PC-3 (cell line): Measurements from ENCODE around the gene KCTD10. TPM values are rescaled to one million over a fixed set of nuclear protein-coding genes. Genes with fewer than 3 reads are reported as not detected.

ENCODE experiments used
- ATAC-seq: fragments of 200-7000 bp; cut with Tn5 transposase; 2 replicates; pipeline ENCODE4 v1.9.1; 2020; ENCODE audit warnings: mild to moderate bottlenecking, moderate library complexity
- Bru-seq: library from RNA; stranded (reverse); fragments of 400-500 nt; gene quantifications from one replicate; lab custom pipeline; 2021; lab: Mats Ljungman, UMichigan
- BruChase-seq, 2 experiments: library from RNA; stranded (reverse); fragments of 400-500 nt; gene quantifications; one replicate each; lab custom pipeline; 2021; lab: Mats Ljungman, UMichigan
- BruUV-seq: library from RNA; stranded (reverse); fragments of 400-500 nt; replicated peaks from 2 replicates; lab custom pipeline; 2021; lab: Mats Ljungman, UMichigan
- CTCF ChIA-PET: fragments of 300-600 bp; sonication (Branson Sonifier 250); formaldehyde crosslinking; loops from one replicate; lab custom pipeline; 2022; ENCODE audit warnings: antibody characterized with exemption; lab: Charles Lee
- POLR2A ChIA-PET: fragments of 300-600 bp; sonication (Branson Sonifier 250); formaldehyde crosslinking; loops from one replicate; lab custom pipeline; 2022; ENCODE audit warnings: antibody characterized with exemption; ENCODE audit not compliant: unreplicated experiment; lab: Charles Lee
- DNase-seq: peaks from one replicate; pipeline ENCODE4 v3.0.0-alpha.2; 2015
- H2AFZ ChIP-seq: fragments of 300-600 bp; sonication (generic); 2 replicates; pipeline ENCODE4 v1.6.0; 2016; ENCODE audit warnings: antibody characterized with exemption, low read length
- H3F3A ChIP-seq: fragments of 300-600 bp; sonication (generic); one replicate; pipeline ENCODE4 v1.6.0; 2017; ENCODE audit warnings: antibody characterized with exemption, low read length, control low read depth, mild to moderate bottlenecking; ENCODE audit not compliant: unreplicated experiment
- H3K27ac ChIP-seq: fragments of 300-600 bp; sonication (generic); 2 replicates; pipeline ENCODE4 v1.5.1; 2016; ENCODE audit warnings: mild to moderate bottlenecking, low read length
- H3K27me3 ChIP-seq: fragments of 300-600 bp; sonication (generic); 2 replicates; pipeline ENCODE4 v1.6.1; 2016; ENCODE audit warnings: low read length, mixed read lengths
- H3K36me3 ChIP-seq: fragments of 300-600 bp; sonication (generic); 2 replicates; pipeline ENCODE4 v1.6.1; 2016; ENCODE audit warnings: low read depth, mixed run types, low read length, mixed read lengths
- H3K4me1 ChIP-seq: fragments of 300-600 bp; sonication (generic); 2 replicates; pipeline ENCODE4 v1.5.1; 2016; ENCODE audit warnings: low read length; ENCODE audit not compliant: insufficient read depth
- H3K4me2 ChIP-seq: fragments of 300-600 bp; sonication (generic); 2 replicates; pipeline ENCODE4 v1.6.0; 2016; ENCODE audit warnings: low read length
- H3K4me3 ChIP-seq: fragments of 300-600 bp; sonication (generic); 2 replicates; pipeline ENCODE4 v1.5.1; 2016; ENCODE audit warnings: mild to moderate bottlenecking, low read length, mixed read lengths
- H3K79me2 ChIP-seq: fragments of 300-600 bp; sonication (generic); 2 replicates; pipeline ENCODE4 v1.6.1; 2017; ENCODE audit warnings: low read length, mixed read lengths
- H3K9ac ChIP-seq: fragments of 300-600 bp; sonication (generic); 2 replicates; pipeline ENCODE4 v1.6.0; 2016; ENCODE audit warnings: mild to moderate bottlenecking, low read length
- H3K9me2 ChIP-seq: fragments of 300-600 bp; sonication (generic); replicated peaks from 2 replicates; pipeline ENCODE4 v1.6.1; 2016; ENCODE audit warnings: mixed run types, low read length, mixed read lengths
- H3K9me3 ChIP-seq: fragments of 300-600 bp; sonication (generic); 2 replicates; pipeline ENCODE4 v1.6.1; 2016; ENCODE audit warnings: low read length, mixed read lengths
- H4K20me1 ChIP-seq: fragments of 300-600 bp; sonication (generic); 2 replicates; pipeline ENCODE4 v1.6.1; 2016; ENCODE audit warnings: low read length, mixed read lengths
- EZH2 ChIP-seq: fragments of 300-600 bp; sonication (generic); IDR thresholded peaks from one replicate; pipeline ENCODE4 v1.6.1; 2017; ENCODE audit warnings: antibody characterized with exemption, mild to moderate bottlenecking, low read length; ENCODE audit not compliant: unreplicated experiment
- EZH2phosphoT487 ChIP-seq: fragments of 300-600 bp; sonication (generic); IDR thresholded peaks from 2 replicates; pipeline ENCODE4 v1.6.1; 2018; ENCODE audit warnings: mild to moderate bottlenecking, antibody characterized with exemption, low read length, borderline replicate concordance
- intact Hi-C: fragments of 100-400 bp; cut with micrococcal nuclease; formaldehyde crosslinking; loops from 2 replicates; pipeline ENCODE4 v1.9.0; 2023
- long read RNA-seq: library from polyadenylated mRNA; unstranded; transcript quantifications from one replicate; pipeline ENCODE4 v2.0.0, GENCODE V29; 2021; ENCODE audit not compliant: unreplicated experiment
- total RNA-seq: library from RNA; depleted of rRNA; stranded (reverse); fragments of >200 nt; gene quantifications from 2 replicates; pipeline ENCODE4 v1.2.3, GENCODE V29; 2014; rRNA removed
- TF ChIP-seq, protein P1 (sequence below): fragments of 300-600 bp; sonication (generic); conservative IDR thresholded peaks from 2 replicates; pipeline ENCODE4 v1.5.1; 2017; ENCODE audit warnings: antibody characterized with exemption, low read depth, mild to moderate bottlenecking, low read length

The KCTD10 gene, protein sequence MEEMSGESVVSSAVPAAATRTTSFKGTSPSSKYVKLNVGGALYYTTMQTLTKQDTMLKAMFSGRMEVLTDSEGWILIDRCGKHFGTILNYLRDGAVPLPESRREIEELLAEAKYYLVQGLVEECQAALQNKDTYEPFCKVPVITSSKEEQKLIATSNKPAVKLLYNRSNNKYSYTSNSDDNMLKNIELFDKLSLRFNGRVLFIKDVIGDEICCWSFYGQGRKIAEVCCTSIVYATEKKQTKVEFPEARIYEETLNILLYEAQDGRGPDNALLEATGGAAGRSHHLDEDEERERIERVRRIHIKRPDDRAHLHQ
- total RNA-seq (42.3 and 58.1 TPM in 2 replicates), Bru-seq, nascent RNA (percentile 87 among the genes with signal in this experiment), BruChase-seq, experiment 1, labeled RNA remaining after a 6-hour chase (percentile 86 among the genes with signal in this experiment), BruChase-seq, experiment 2, labeled RNA remaining after a 2-hour chase (percentile 91 among the genes with signal in this experiment)
- long read RNA-seq, full-length matches to known transcripts, result 19 of 62 reads
- long read RNA-seq, partial matches to known transcripts, result 1 of 62 reads
- long read RNA-seq, other reads (novel, unspliced or antisense), result 42 of 62 reads

DNA sequence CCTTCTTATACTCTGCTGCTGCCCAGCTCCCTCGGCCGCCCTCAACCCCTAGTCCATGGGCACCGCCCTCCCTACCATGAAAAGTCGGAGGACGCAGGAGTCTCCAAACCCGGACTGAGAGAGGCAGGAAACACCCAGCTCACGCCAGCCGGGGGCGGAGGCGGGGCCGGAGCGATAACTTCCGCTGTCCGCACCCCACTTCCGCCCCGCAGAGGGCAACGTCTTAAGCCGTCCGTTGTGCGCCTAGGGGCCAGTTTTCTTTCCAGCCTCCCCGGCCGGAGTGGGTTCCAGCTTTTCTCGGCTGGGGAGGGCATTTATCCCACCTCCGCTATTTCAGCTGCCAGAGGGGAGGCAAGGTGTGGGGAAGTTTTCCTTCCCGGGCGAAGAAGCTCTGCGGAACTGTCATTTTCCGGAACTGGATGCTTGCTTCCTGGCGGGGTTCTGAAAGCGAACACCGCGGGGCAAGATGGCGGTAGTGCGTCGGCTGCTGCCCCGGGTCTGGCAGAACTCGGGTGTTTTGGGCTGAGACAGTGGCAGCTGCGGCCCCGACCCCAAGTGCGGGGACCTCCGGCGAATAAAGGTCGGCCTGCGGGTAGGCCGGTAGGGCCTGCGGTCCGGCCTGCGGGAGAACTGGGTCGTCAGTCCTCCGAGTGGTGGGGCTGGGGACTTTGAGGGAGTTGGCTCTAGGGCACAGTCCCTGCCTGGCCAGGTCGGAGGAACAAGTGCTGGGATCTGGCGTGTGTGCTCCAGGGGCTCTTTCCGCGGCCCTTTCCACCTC is at the start of gene KCTD10, which contains the start of gene UBE3B:
Gene KCTD10, minus strand, starts transcription at position 116 of the 778 bp plus-strand sequence. Its CDS starts 38 bp downstream, at position 78.
Gene UBE3B, plus strand, starts transcription at position 450 of the 778 bp plus-strand sequence. CDS start 5,918 bp downstream, outside the sequence.
- Histone ChIP-seq H3K4me1 (peaks cover 20% of the 10 kb centered on the region), H3K27me3 (no peaks in the 10 kb centered on the region), H3K9ac (peak within 1 kb of the TSS; percentile 86), H4K20me1 (0 out of 2 replicates have a peak, but pooled peaks cover 3% of the 10 kb centered on the region), H3K9me2 (no peaks in the 10 kb centered on the region), H3K27ac (peak within 1 kb of the TSS; percentile 65), H3K79me2 (peaks cover 73% of the 10 kb centered on the region), H3K4me3 (peak within 1 kb of the TSS; percentile 90), H2AFZ (peak within 1 kb of the TSS; percentile 91), H3K4me2 (peak within 1 kb of the TSS; percentile 94), H3K36me3 (no peaks in the 10 kb centered on the region), H3F3A (no peaks in the 10 kb centered on the region), H3K9me3 (no peaks in the 10 kb centered on the region)
- TF ChIP-seq, protein P1, sequence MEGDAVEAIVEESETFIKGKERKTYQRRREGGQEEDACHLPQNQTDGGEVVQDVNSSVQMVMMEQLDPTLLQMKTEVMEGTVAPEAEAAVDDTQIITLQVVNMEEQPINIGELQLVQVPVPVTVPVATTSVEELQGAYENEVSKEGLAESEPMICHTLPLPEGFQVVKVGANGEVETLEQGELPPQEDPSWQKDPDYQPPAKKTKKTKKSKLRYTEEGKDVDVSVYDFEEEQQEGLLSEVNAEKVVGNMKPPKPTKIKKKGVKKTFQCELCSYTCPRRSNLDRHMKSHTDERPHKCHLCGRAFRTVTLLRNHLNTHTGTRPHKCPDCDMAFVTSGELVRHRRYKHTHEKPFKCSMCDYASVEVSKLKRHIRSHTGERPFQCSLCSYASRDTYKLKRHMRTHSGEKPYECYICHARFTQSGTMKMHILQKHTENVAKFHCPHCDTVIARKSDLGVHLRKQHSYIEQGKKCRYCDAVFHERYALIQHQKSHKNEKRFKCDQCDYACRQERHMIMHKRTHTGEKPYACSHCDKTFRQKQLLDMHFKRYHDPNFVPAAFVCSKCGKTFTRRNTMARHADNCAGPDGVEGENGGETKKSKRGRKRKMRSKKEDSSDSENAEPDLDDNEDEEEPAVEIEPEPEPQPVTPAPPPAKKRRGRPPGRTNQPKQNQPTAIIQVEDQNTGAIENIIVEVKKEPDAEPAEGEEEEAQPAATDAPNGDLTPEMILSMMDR, result no peak
- TF ChIP-seq EZH2, result no peak
- no peak for TF ChIP-seq EZH2phosphoT487
- ChIA-PET POLR2A (interaction anchor here (1.6 kb wide), 1 partner anchor 14 kb away, joined by 14 read pairs; no protein-coding TSS in a partner anchor), CTCF (interaction anchor here (1.1 kb wide), 1 partner anchor 49 kb away, joined by 4 read pairs; no protein-coding TSS in a partner anchor)
- intact Hi-C loops, result no loop called here
- peak; percentile 93 for DNase-seq
- no TSS peak for BruUV-seq
- peak; percentile 93 for ATAC-seq

DNA sequence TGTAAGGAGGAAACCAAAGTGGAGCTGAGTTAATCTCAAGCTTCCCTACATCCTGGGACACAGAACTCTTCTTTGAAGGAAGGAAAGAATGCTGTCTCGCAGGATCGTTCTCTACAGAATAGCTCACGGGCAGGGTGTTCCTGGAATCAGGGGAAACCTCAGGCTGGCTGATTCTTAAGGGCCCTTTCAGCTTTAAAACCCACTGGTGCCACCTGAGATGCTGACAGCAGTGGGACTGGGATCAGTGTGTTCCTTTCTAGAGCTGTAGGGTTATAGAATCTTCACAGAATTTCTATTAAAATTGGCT is 48.1 kb upstream of the KCTD10 start:
- Histone ChIP-seq H3F3A (no peaks in the 10 kb centered on the region), H3K4me3 (no peak overlapping the region), H2AFZ (no peak overlapping the region), H3K4me1 (no peaks in the 10 kb centered on the region), H3K9ac (no peak overlapping the region), H3K27ac (no peak overlapping the region), H3K9me3 (no peaks in the 10 kb centered on the region), H4K20me1 (no peaks in the 10 kb centered on the region), H3K36me3 (peaks cover 12% of the 10 kb centered on the region; the same call in 1 of the 2 replicates), H3K79me2 (no peaks in the 10 kb centered on the region), H3K4me2 (no peak overlapping the region), H3K27me3 (no peaks in the 10 kb centered on the region), H3K9me2 (no peaks in the 10 kb centered on the region)
- ChIA-PET POLR2A (no interaction called here), CTCF (no interaction called here)
- ATAC-seq, result no peak
- no peak for DNase-seq
- BruUV-seq, result no TSS peak
- intact Hi-C loops, result no loop called here
- TF ChIP-seq EZH2phosphoT487 (no peak), EZH2 (no peak)
- TF ChIP-seq, protein P1, result no peak
